Heart right ventricle (tissue), 16 donors: ENCODE data around the gene SRRM3. TPM values are rescaled to one million over a fixed set of nuclear protein-coding genes. Genes with fewer than 3 reads are reported as not detected.
"Not testable (repeated sequence)": the region's sequence is repeated elsewhere in the genome, so short reads cannot be mapped to it uniquely, and the experiment has no call there.

ENCODE experiments used
- ATAC-seq, 8 donors: fragments of 200-7000 bp; cut with Tn5 transposase; one replicate each; pipeline ENCODE4 v1.9.1; 2020; ENCODE audit warnings: mild to moderate bottlenecking in 8 of 8, moderate library complexity in 8 of 8, moderate number of reproducible peaks in 1 of 8
- DNase-seq, 2 donors: peaks; one replicate each; pipeline ENCODE4 v3.0.0-alpha.2; 2020
- H3K27ac ChIP-seq, 10 donors: fragments of 200-600 bp; sonication (generic) in 2 of 10; one replicate each; pipeline versions ENCODE4 v1.5.0 to v1.8.0; 2020 to 2022; ENCODE audit warnings: mild to moderate bottlenecking in 3 of 10
- H3K27me3 ChIP-seq, 7 donors: fragments of 200-600 bp; one replicate each; pipeline ENCODE4 v1.8.0; 2021 to 2022; ENCODE audit warnings: mild to moderate bottlenecking in 2 of 7
- H3K36me3 ChIP-seq, 9 donors: fragments of 200-600 bp; sonication (generic) in 1 of 9; one replicate each; pipeline versions ENCODE4 v1.5.0 to v1.8.0; 2020 to 2022; ENCODE audit warnings: mild to moderate bottlenecking in 2 of 9
- H3K4me1 ChIP-seq, 9 donors: fragments of 200-600 bp; sonication (generic) in 1 of 9; one replicate each; pipeline versions ENCODE4 v1.5.0 to v1.8.0; 2020 to 2022; ENCODE audit warnings: mild to moderate bottlenecking in 4 of 9
- H3K4me3 ChIP-seq, 10 donors: fragments of 200-600 bp; sonication (generic) in 2 of 10; one replicate each; pipeline versions ENCODE4 v1.5.0 to v1.8.0; 2020 to 2022; ENCODE audit warnings: mild to moderate bottlenecking in 7 of 10, moderate library complexity in 2 of 10
- H3K9me3 ChIP-seq, 11 donors: fragments of 200-600 bp in 10 of 11; sonication (generic) in 2 of 11; one replicate each; pipeline versions ENCODE4 v1.5.0 to v1.8.0; 2013 to 2022; ENCODE audit warnings: mild to moderate bottlenecking in 2 of 11, control low read depth in 1 of 11, moderate library complexity in 1 of 11
- WGBS, 2 donors: extraction: QIAGEN DNeasy Blood & Tissue Kit; methylation state at CpG; one replicate each; pipeline ENCODE4 v1.1.7; 2013; ENCODE audit warnings: inconsistent platforms in 1 of 2; 5-methylcytosine and 5-hydroxymethylcytosine counted together
- intact Hi-C, 10 donors: fragments of 100-400 bp; cut with DNase I; formaldehyde crosslinking; loops; one replicate each; pipeline versions ENCODE4 v1.11.1 to v1.14.2; 2022
- polyA plus RNA-seq, 2 donors: library from polyadenylated mRNA; stranded (reverse); fragments of 200-250 nt; gene quantifications; one replicate each; pipeline ENCODE4 v1.2.3, GENCODE V29; 2013
- total RNA-seq, 10 donors: library from RNA; stranded (reverse); fragmentation: NEBNext Ultra II Directional in 3 of 10; extraction: Animal tissue kit (Norgen Biotek cat#: 25700) in 3 of 10; gene quantifications; one replicate each; pipeline versions ENCODE4 v1.2.1 to v1.2.4, GENCODE V29; 2021 to 2023
- TF ChIP-seq, protein P1 (sequence below), 9 donors: fragments of 200-600 bp; sonication (generic) in 2 of 9; IDR thresholded peaks; one replicate each; pipeline versions ENCODE4 v1.5.0 to v1.8.0; 2021 to 2022; ENCODE audit warnings: antibody characterized with exemption in 9 of 9, mild to moderate bottlenecking in 5 of 9, moderate library complexity in 1 of 9
- donor health status: Arrhythmogenic right ventricular cardiomyopathy.
- donor health status: ischemic (EF 13 %, LVEDD 7.1; RV severe dilation, severe dysfunction).
- donor health status: healthy with polysubstance abuse.
- donor health status: DM: no; HTN: yes; CAD: no.
- donor health status: DM: no; HTN: no; CAD: no.
- donor health status: ischemic (EF 25% LVEDD 6.9; RV normal size, moderate dysfunction).
- donor health status: ischemic (EF 25% LVEDD 5.7; RV mildly dilated, moderate dysfunction).
- donor health status: healthy.
- donor health status: DM: yes; HTN: yes; CAD: no.
- donor health status: Ischemic cardiomyopathy.
- donor health status: ischemic (EF 35%, LVEDD 5.7; RV mildly dilated, moderate dysfunction).
- donor health status: nonischemic (EF 11% LVEDD 7.7; RV severe dilation, severe dysfunction).
- donor health status: DM: yes; HTN: yes; CAD: no.
- donor health status: PGD.
- donor health status: ischemic (EF 29% LVEDD 5.4; RV normal size, mild dysfunction).
- donor health status: nonischemic (EF 23%, LVEDD 6.1; RV moderate dilation, normal function).

SRRM3 gene
- total and polyA plus RNA-seq, 12 donors: 1.0 to 36.2 (median 5.5) TPM

DNA sequence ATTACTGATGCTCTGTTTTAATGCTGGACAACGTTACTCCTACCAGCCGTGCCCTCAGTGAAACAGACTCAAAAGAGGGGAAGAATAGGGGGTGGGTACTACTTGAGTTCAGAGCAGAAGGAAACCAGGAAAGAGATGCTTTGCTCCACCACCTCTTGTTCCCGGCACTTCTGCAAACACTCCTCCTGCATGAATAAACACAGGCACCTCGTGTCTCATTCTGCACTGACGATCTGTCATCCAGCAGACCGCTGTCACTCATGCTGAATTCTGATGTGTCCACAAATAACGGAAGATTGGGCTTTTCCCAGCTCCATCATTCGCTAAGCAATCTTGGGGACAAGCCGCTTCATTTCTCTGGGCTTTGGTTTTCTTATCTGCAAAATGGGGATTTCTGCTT, 130.4 kb downstream of the SRRM3 start:
- ATAC-seq: no peak
- Histone ChIP-seq H3K4me3 (no peak overlapping the region), H3K27ac (peak overlapping the region in 6 of 10 donors; percentile 72 to 84 (median 78)), H3K27me3 (no peaks in the 10 kb centered on the region), H3K9me3 (no peaks in the 10 kb centered on the region), H3K4me1 (peaks cover 3 to 98% (median 85%) of the 10 kb centered on the region in 9 donors), H3K36me3 (peaks cover 0 to 72% (median 14%) of the 10 kb centered on the region in 9 donors)
- intact Hi-C loops: no loop called here
- TF ChIP-seq, protein P1, sequence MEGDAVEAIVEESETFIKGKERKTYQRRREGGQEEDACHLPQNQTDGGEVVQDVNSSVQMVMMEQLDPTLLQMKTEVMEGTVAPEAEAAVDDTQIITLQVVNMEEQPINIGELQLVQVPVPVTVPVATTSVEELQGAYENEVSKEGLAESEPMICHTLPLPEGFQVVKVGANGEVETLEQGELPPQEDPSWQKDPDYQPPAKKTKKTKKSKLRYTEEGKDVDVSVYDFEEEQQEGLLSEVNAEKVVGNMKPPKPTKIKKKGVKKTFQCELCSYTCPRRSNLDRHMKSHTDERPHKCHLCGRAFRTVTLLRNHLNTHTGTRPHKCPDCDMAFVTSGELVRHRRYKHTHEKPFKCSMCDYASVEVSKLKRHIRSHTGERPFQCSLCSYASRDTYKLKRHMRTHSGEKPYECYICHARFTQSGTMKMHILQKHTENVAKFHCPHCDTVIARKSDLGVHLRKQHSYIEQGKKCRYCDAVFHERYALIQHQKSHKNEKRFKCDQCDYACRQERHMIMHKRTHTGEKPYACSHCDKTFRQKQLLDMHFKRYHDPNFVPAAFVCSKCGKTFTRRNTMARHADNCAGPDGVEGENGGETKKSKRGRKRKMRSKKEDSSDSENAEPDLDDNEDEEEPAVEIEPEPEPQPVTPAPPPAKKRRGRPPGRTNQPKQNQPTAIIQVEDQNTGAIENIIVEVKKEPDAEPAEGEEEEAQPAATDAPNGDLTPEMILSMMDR (IDR thresholded peaks at IDR 0.05): no peak
- WGBS, 2 donors: 62 to 66% methylated on average over 9 of the region's 9 CpGs
- no peak for DNase-seq

GRCh38 chr7:76333511-76334101, 131.9 kb downstream of the SRRM3 start:
- no peaks in the 10 kb centered on the region for H3K9me3 ChIP-seq
- DNase-seq (peak; percentile 73 to 74), ATAC-seq (peak; percentile 74 to 91 (median 88))
- H3K4me3 ChIP-seq: no peak overlapping the region
- peaks cover 0 to 66% (median 14%) of the 10 kb centered on the region in 9 donors for H3K36me3 ChIP-seq
- intact Hi-C loops: no loop called here
- TF ChIP-seq, protein P1 (IDR thresholded peaks at IDR 0.05): no peak
- peaks cover 0 to 98% (median 85%) of the 10 kb centered on the region in 9 donors for H3K4me1 ChIP-seq
- H3K27me3 ChIP-seq: no peaks in the 10 kb centered on the region
- WGBS, 2 donors: 39 to 48% methylated on average over 14 of the region's 14 CpGs
- H3K27ac ChIP-seq: peak overlapping the region; percentile 29 to 84 (median 76)

DNA sequence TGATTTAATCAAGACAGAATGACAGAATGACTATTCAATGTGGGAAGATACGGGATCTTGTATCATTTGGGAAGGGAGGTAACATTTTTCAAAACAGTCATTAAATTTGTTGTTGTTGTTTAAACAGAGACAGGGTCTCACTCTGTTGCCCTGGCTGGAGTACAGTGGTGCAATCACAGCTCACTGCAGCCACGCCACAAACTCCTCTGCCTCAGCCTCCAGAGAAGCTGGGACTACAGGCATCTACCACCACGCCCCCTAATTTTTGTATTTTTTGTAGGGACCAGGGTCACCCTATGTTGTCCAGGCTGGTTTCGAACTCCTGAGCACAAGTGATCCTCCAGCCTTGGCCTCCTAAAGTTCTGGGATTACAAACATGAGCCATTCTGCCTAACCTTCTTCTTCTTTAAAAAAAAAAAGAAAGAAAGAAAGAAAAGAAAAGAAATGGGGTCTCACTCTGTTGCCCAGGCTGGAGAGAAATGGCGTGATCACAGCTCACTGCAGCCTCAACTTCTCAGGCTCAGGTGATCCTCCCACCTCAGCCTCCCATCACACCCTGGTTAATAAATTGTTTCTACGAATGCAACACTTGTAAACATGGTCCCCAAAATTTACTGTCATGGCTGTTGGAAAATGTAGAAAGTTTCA, 132.7 kb downstream of the SRRM3 start:
- TF ChIP-seq, protein P1 (IDR thresholded peaks at IDR 0.05): no peak
- no peaks in the 10 kb centered on the region for H3K9me3 ChIP-seq
- 79 to 88% methylated on average over 6 of the region's 6 CpGs for WGBS, 2 donors
- H3K4me1 ChIP-seq: peaks cover 0 to 100% (median 84%) of the 10 kb centered on the region in 9 donors
- intact Hi-C loops: no loop called here
- no peak overlapping the region for H3K4me3 ChIP-seq
- H3K27ac ChIP-seq: peak overlapping the region in 9 of 10 donors; percentile 29 to 84 (median 75)
- no peak for ATAC-seq
- no peaks in the 10 kb centered on the region for H3K27me3 ChIP-seq
- peaks cover 0 to 66% (median 7%) of the 10 kb centered on the region in 9 donors for H3K36me3 ChIP-seq
- no peak for DNase-seq

DNA sequence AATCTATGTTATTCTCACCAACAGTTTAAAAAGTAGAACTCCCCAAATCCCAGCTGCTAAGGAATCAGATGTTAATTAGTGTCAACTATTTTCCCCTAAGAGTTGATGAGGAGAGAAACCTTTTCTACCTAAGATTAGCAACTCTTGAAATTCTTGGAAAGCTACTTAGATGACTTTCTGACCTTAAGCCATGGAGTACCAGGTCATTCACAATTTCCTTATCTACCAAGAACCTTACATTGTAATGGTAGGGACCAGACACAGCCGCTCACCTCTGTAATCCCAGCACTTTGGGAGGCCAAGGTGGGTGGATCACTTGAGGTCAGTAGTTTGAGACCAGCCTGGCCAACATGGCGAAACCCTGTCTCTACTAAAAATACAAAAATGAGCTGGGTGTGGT, 133.7 kb downstream of the SRRM3 start:
- Histone ChIP-seq H3K4me1 (peaks cover 0 to 99% (median 89%) of the 10 kb centered on the region in 9 donors), H3K27ac (peak overlapping the region in 7 of 10 donors; percentile 23 to 84 (median 78))
- intact Hi-C loops: loop anchor here in 1 of 10 donors (5.0 kb wide), 1 partner anchor 653 kb away; no protein-coding TSS in a partner anchor

More for the DNA sequence above, 133.7 kb downstream of the SRRM3 start:
- H3K27me3 ChIP-seq, ATAC-seq, DNase-seq, H3K9me3 ChIP-seq, H3K4me3 ChIP-seq: not testable (repeated sequence)
- peaks cover 0 to 65% (median 6%) of the 10 kb centered on the region in 9 donors for H3K36me3 ChIP-seq
- WGBS, 2 donors: 66 to 76% methylated on average over 2 of the region's 2 CpGs
